Measurements from ENCODE around the gene CD14.

Gene CD14

DNA sequence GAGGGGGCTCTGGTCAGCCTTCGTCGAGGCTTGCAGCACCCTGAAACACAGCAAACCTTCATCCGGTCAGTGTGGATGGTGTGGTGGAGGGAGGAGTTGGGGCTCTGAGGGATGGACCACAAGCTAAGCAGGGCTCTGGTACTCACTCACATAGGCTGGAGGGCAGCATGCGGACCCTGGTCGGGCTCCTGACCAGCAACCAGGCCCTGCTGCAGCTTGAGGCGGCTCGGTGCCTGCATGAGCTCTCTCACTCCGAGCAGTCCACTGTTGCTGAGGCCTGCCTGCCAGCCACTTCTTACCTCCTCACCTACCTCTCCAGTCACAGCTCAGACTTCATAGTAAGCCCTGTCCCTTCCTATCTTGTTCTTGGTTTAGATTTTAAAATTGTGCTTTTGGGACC, 8.7 kb upstream of the CD14 start:
- TF ChIP-seq CTCF (conservative IDR thresholded peaks at IDR 0.05) = no peak
- no peak overlapping the region for H3K27ac ChIP-seq

DNA sequence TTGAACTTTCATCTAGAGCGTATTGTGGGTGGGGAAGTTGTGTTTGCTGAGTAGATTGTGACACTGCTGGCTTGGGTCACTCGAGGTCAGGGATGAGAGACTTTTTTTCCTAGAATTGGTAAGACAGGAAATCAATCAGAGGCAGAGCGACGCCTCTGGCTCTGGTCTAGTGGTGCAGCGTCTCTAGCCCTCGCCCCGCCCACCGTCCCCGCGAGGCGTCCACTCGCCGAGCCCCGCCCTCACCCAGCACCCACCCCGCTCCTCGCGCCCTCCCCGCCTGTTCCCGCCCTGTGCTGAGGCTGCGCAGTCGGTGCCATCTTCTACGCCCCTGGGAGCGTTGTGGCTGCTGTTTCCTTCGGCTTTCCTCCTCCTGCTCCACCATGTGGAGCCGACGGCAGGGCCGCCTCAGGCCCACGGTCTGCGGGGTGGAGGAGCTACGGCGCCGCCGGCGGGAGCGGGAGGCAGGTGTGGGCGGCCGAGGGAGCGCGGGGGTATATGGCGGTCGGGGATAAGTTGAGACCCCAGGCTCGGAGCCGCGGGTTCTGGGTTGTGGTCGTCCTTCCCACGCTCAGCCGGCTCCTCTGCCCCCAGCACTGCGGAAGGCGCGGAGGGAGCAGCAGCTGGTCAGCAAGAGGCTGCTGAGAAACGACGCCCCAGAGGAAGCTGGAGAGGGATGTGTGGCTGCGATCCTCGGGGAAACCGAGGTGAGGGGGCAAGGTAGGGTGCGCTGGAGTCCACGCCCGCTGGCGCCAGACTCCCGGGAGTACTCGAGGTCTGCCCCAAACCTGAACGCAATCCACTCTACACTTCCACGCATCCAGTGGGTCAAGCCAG, 6.4 kb upstream of the CD14 start, which contains the start of gene TMCO6:
Gene TMCO6, plus strand, starts transcription at position 304 of the 834 bp plus-strand sequence. Its CDS starts 77 bp downstream, at position 381.
- peak; percentile 71 for TF ChIP-seq CTCF (conservative IDR thresholded peaks at IDR 0.05)
- H3K27ac ChIP-seq = peak within 1 kb of the TSS; percentile 83

GRCh38 chr5:140638898-140639147, 5.8 kb upstream of the CD14 start:
- H3K27ac ChIP-seq = peak overlapping the region; percentile 83

GRCh38 chr5:140637371-140638100, 4.6 kb upstream of the CD14 start:
- H3K27ac ChIP-seq = no peak overlapping the region
- TF ChIP-seq CTCF (conservative IDR thresholded peaks at IDR 0.05) = no peak

DNA sequence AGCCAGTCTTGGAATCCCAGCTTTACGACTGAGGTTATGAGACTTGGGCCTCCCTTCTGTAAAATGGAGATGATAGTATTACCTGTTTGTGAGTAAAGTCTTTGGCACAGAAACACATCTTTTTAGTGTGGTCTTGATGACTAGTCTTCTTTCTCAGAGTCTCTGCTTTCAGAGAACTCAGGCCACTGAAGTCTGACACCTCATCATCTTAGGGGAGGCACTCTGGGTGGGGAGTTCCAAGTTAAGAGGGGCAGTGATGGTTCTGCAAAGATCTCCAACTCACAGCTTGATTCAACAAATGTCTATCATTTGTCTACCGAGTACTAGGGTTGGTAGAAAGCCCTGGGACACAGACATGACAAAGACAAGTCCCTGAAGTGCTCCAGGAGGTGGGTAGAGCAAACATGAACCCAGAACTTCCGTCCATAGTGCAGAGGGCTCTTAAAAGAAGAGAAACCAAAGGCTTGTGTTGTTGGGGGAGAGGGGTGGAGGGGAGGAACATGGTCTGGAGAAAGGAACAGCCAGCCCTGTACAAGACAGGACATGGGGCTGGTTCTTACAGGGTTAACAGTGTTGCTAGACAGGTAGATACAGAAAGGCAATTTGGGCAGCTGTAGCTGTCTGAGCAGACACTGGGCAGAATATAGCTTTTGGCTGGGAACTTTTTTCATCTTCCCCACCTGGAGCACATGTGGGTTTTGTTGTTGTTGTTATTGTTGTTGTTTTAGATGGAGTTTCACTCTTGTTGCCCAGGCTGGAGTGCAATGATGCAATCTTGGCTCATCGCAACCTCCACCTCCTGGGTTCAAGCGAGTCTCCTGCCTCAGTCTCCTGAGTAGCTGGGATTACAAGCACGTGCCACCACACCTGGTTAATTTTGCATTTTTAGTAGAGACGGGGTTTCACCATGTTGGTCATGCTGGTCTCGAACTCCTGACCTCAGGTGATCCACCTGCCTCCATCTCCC, 2.6 kb upstream of the CD14 start:
- no peak overlapping the region for H3K27ac ChIP-seq
- no peak for TF ChIP-seq CTCF (conservative IDR thresholded peaks at IDR 0.05)

DNA sequence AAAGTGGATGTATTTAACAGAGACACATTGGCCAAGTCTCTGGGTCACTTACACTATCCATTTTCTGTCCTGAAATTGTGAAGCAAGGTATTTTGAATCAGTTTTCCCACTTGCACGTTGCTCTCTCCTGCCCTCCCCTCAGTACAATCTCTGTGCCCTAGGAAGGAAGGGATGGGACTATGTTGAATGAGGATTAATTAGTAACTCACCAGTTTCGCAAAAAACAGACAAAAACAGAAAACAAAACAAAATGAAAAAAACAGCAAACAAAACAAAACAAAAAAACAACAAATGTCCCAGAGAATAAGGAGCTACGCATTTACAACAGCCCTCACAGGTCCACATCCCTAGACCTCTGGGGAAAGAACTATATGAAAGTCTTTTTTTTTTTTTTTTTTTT, 1.1 kb upstream of the CD14 start:
- H3K27ac ChIP-seq = no peak overlapping the region
- TF ChIP-seq CTCF (conservative IDR thresholded peaks at IDR 0.05) = no peak

DNA sequence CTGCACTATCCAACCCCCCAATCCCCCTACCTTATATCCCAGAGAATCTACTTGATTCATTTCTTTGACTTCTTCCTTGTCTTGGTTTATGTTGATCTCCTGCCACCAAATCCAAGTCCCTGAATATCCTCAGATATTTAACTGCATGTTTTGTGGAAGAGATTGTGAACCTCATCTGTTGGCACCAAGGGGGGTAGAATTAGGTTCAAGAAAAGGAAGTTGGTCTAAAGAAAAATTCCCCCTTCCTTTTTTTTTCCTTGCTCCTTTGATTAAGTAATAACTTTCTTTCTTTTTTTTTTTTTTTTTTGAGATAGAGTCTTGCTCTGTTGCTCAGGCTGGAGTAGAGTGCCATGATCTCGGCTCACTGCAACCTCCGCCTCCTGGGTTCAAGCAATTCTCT, 526 bp upstream of the CD14 start:
- TF ChIP-seq CTCF (conservative IDR thresholded peaks at IDR 0.05) = no peak
- no peak overlapping the region for H3K27ac ChIP-seq

All from VCaP (cell line).